Spleen (tissue), 11 donors: Measurements from ENCODE around the gene SETD3. TPM values are rescaled to one million over a fixed set of nuclear protein-coding genes. Genes with fewer than 3 reads are reported as not detected.

Experiments used
- DNase-seq: peaks from one replicate; pipeline ENCODE4 v3.0.0-alpha.2; 2020
- H3K27ac ChIP-seq, 8 donors: fragments of 200-600 bp; sonication (generic) in 7 of 8; 1 replicate in 4 of 8; 2 replicates in 4 of 8; pipeline versions ENCODE4 v1.5.0 to v1.8.0; 2016 to 2021; ENCODE audit warnings: inconsistent platforms in 4 of 8, mild to moderate bottlenecking in 4 of 8, moderate library complexity in 1 of 8
- H3K27me3 ChIP-seq, 7 donors: fragments of 200-600 bp; sonication (generic) in 6 of 7; replicated peaks in 1 of 7; 1 replicate in 4 of 7; 2 replicates in 3 of 7; pipeline versions ENCODE4 v1.5.0 to v1.8.0; 2016 to 2021; ENCODE audit warnings: inconsistent platforms in 3 of 7, mild to moderate bottlenecking in 1 of 7
- H3K36me3 ChIP-seq, 6 donors: fragments of 200-600 bp; sonication (generic) in 5 of 6; 1 replicate in 4 of 6; 2 replicates in 2 of 6; pipeline versions ENCODE4 v1.5.0 to v1.8.0; 2016 to 2021; ENCODE audit warnings: inconsistent platforms in 2 of 6
- H3K4me1 ChIP-seq, 6 donors: fragments of 200-600 bp; sonication (generic) in 5 of 6; 1 replicate in 3 of 6; 2 replicates in 3 of 6; pipeline versions ENCODE4 v1.5.0 to v1.8.0; 2016 to 2021; ENCODE audit warnings: inconsistent platforms in 3 of 6
- H3K4me3 ChIP-seq, 8 donors: fragments of 200-600 bp; sonication (generic) in 7 of 8; 1 replicate in 4 of 8; 2 replicates in 4 of 8; pipeline versions ENCODE4 v1.5.0 to v1.8.0; 2016 to 2021; ENCODE audit warnings: inconsistent platforms in 4 of 8, mild to moderate bottlenecking in 4 of 8, moderate library complexity in 2 of 8
- H3K9me3 ChIP-seq, 8 donors: fragments of 200-600 bp; sonication (generic) in 7 of 8; 1 replicate in 4 of 8; 2 replicates in 4 of 8; pipeline versions ENCODE4 v1.5.0 to v1.8.0; 2016 to 2021; ENCODE audit warnings: inconsistent platforms in 4 of 8
- CTCF ChIP-seq, 11 experiments: fragments of 200-600 bp in 7 of 11; fragments of 450-650 bp in 4 of 11; sonication (generic) in 4 of 11; IDR thresholded peaks in 8 of 11; conservative IDR thresholded peaks in 3 of 11; 1 replicate in 7 of 11; 2 replicates in 4 of 11; pipeline versions ENCODE4 v1.4.0 to v1.8.0; 2016 to 2021; ENCODE audit warnings: antibody characterized with exemption in 11 of 11, inconsistent platforms in 4 of 11, mild to moderate bottlenecking in 1 of 11
- POLR2A ChIP-seq, 3 donors: fragments of 450-650 bp; IDR thresholded peaks; one replicate each; pipeline ENCODE4 v1.5.1; 2017; ENCODE audit warnings: antibody characterized with exemption in 3 of 3, mild to moderate bottlenecking in 1 of 3
- POLR2AphosphoS5 ChIP-seq, 3 donors: sonication (generic); formaldehyde crosslinking; IDR thresholded peaks; one replicate each; pipeline ENCODE4 v1.5.1; 2017; ENCODE audit warnings: antibody characterized with exemption in 3 of 3
- WGBS, 5 donors: extraction: QIAGEN DNeasy Blood & Tissue Kit in 3 of 5; methylation state at CpG; one replicate each; pipeline versions ENCODE4 v1.1.5 to v1.1.7; 2013 to 2018; 5-methylcytosine and 5-hydroxymethylcytosine counted together
- intact Hi-C: fragments of 100-400 bp; cut with DNase I; formaldehyde crosslinking; loops from one replicate; pipeline ENCODE4 v1.15.0; 2023; ENCODE audit warnings: low total_unique reads
- polyA plus RNA-seq, 3 donors: library from polyadenylated mRNA; stranded (reverse); fragments of 200-250 nt; gene quantifications; one replicate each; pipeline ENCODE4 v1.2.1, GENCODE V29; 2013
- total RNA-seq, 7 donors: library from RNA; depleted of rRNA in 3 of 7; stranded (reverse); fragments of >200 nt in 3 of 7; fragmentation: NEBNext Ultra II Directional in 4 of 7; extraction: Animal tissue kit (Norgen Biotek cat#: 25700) in 4 of 7; gene quantifications; one replicate each; pipeline versions ENCODE4 v1.1.0 to v1.2.1, GENCODE V29; 2016 to 2021
- donor health status: healthy with polysubstance abuse.
- donor health status: DM: no; HTN: no; CAD: no; lungs with moderate emphysema.
- donor health status: DM: no; HTN: no; CAD: no.
- donor health status: Bipolar disorder and iron deficiency.
- donor health status: healthy.
- donor health status: DM: no; HTN: no; CAD: no.
- donor health status: DM: yes; HTN: yes; CAD: no.

The SETD3 gene
- total and polyA plus RNA-seq, 10 donors, result 18.1 to 84.4 (median 62.4) TPM

GRCh38 chr14:99423434-99423833, 57.2 kb downstream of the SETD3 start:
- no peak for DNase-seq
- peaks cover 0 to 28% (median 2%) of the 10 kb centered on the region in 6 donors for H3K4me1 ChIP-seq
- no peak overlapping the region for H3K27ac ChIP-seq
- H3K36me3 ChIP-seq, result peaks cover 0 to 56% (median 10%) of the 10 kb centered on the region in 6 donors
- WGBS, 5 donors, result 88 to 100% (median 94%) methylated on average over 1 of the region's 1 CpG
- no peak overlapping the region for H3K4me3 ChIP-seq
- peaks cover 0 to 3% (median 1%) of the 10 kb centered on the region in 8 donors for H3K9me3 ChIP-seq
- intact Hi-C loops, result no loop called here
- no peaks in the 10 kb centered on the region for H3K27me3 ChIP-seq
- TF ChIP-seq CTCF (IDR thresholded peaks at IDR 0.05 in 8 of 11, conservative IDR thresholded peaks at IDR 0.05 in 3 of 11) (no peak), POLR2AphosphoS5 (IDR thresholded peaks at IDR 0.05) (no peak), POLR2A (IDR thresholded peaks at IDR 0.05) (no peak)

- Histone ChIP-seq H3K4me1 (peaks cover 0 to 28% (median 2%) of the 10 kb centered on the region in 6 donors), H3K9me3 (no peaks in the 10 kb centered on the region), H3K27me3 (no peaks in the 10 kb centered on the region), H3K36me3 (peaks cover 0 to 47% (median 6%) of the 10 kb centered on the region in 6 donors), H3K4me3 (no peak overlapping the region), H3K27ac (no peak overlapping the region)
- TF ChIP-seq CTCF (IDR thresholded peaks at IDR 0.05 in 8 of 11, conservative IDR thresholded peaks at IDR 0.05 in 3 of 11) (no peak), POLR2A (IDR thresholded peaks at IDR 0.05) (no peak), POLR2AphosphoS5 (IDR thresholded peaks at IDR 0.05) (no peak)
- 87 to 96% (median 92%) methylated on average over 7 of the region's 7 CpGs for WGBS, 5 donors
- intact Hi-C loops, result no loop called here
- no peak for DNase-seq
These were observed 58.2 kb downstream of the SETD3 start for GRCh38 chr14:99422228-99423010.

- Histone ChIP-seq H3K9me3 (no peaks in the 10 kb centered on the region), H3K4me3 (no peak overlapping the region), H3K27me3 (no peaks in the 10 kb centered on the region), H3K27ac (no peak overlapping the region), H3K4me1 (peaks cover 0 to 22% (median 2%) of the 10 kb centered on the region in 6 donors), H3K36me3 (peaks cover 0 to 31% (median 0%) of the 10 kb centered on the region in 6 donors)
- intact Hi-C loops, result no loop called here
- WGBS, 5 donors, result 68 to 84% (median 76%) methylated on average over 4 to 6 of the region's 6 CpGs
- DNase-seq, result no peak
- TF ChIP-seq POLR2A (IDR thresholded peaks at IDR 0.05), result no peak
- TF ChIP-seq POLR2AphosphoS5 (IDR thresholded peaks at IDR 0.05), result no peak
- no peak for TF ChIP-seq CTCF (IDR thresholded peaks at IDR 0.05 in 8 of 11, conservative IDR thresholded peaks at IDR 0.05 in 3 of 11)
These were observed 59.9 kb downstream of the SETD3 start for GRCh38 chr14:99420711-99421110.

GRCh38 chr14:99419905-99420304, 60.8 kb downstream of the SETD3 start:
- Histone ChIP-seq H3K36me3 (peaks cover 0 to 23% (median 0%) of the 10 kb centered on the region in 6 donors), H3K4me3 (no peak overlapping the region), H3K4me1 (peaks cover 0 to 23% (median 5%) of the 10 kb centered on the region in 6 donors), H3K27me3 (no peaks in the 10 kb centered on the region), H3K27ac (no peak overlapping the region), H3K9me3 (no peaks in the 10 kb centered on the region)
- no peak for TF ChIP-seq CTCF (IDR thresholded peaks at IDR 0.05 in 8 of 11, conservative IDR thresholded peaks at IDR 0.05 in 3 of 11)
- no peak for TF ChIP-seq POLR2A (IDR thresholded peaks at IDR 0.05)
- TF ChIP-seq POLR2AphosphoS5 (IDR thresholded peaks at IDR 0.05), result no peak
- intact Hi-C loops, result no loop called here
- 87 to 98% (median 90%) methylated on average over 4 of the region's 4 CpGs for WGBS, 5 donors
- DNase-seq, result no peak
